Neutrophil (primary cell): ENCODE measurements around the gene PLCD1.

ENCODE experiments used
- H3K27ac ChIP-seq: fragments of 200-600 bp; sonication (generic); 2 replicates; pipeline ENCODE4 v1.5.1; 2016; ENCODE audit warnings: mild to moderate bottlenecking, moderate library complexity
- H3K27me3 ChIP-seq: fragments of 200-600 bp; sonication (generic); 2 replicates; pipeline ENCODE4 v1.6.0; 2016; ENCODE audit warnings: mild to moderate bottlenecking
- H3K36me3 ChIP-seq: fragments of 200-600 bp; sonication (generic); 2 replicates; pipeline ENCODE4 v1.5.1; 2017
- H3K4me1 ChIP-seq, 2 experiments: fragments of 200-600 bp in 1 of 2; sonication (generic) in 1 of 2; 1 replicate in 1 of 2; 2 replicates in 1 of 2; pipeline versions ENCODE4 v1.5.1 to v1.6.1; 2013 to 2016; ENCODE audit warnings: low read depth in 1 of 2, low read length in 1 of 2, mild to moderate bottlenecking in 1 of 2, moderate library complexity in 1 of 2; ENCODE audit not compliant: control insufficient read depth in 1 of 2, insufficient read depth in 1 of 2
- H3K4me3 ChIP-seq, 2 experiments: fragments of 200-600 bp in 1 of 2; sonication (generic) in 1 of 2; 1 replicate in 1 of 2; 2 replicates in 1 of 2; pipeline ENCODE4 v1.5.1; 2013 to 2016; ENCODE audit warnings: low read depth in 1 of 2, low read length in 1 of 2, mild to moderate bottlenecking in 1 of 2, moderate library complexity in 1 of 2
- H3K9me3 ChIP-seq: fragments of 200-600 bp; sonication (generic); 2 replicates; pipeline ENCODE4 v1.5.1; 2016
- CTCF ChIP-seq: fragments of 200-600 bp; sonication (generic); IDR thresholded peaks from 2 replicates; pipeline ENCODE4 v1.5.1; 2016; ENCODE audit warnings: antibody characterized with exemption

Gene PLCD1

GRCh38 chr3:38009807-38010591, 19.4 kb downstream of the PLCD1 start:
- Histone ChIP-seq H3K27me3 (no peaks in the 10 kb centered on the region), H3K36me3 (peaks cover 64% of the 10 kb centered on the region), H3K4me1 (peaks cover 15 to 16% of the 10 kb centered on the region in 2 experiments), H3K9me3 (no peaks in the 10 kb centered on the region), H3K27ac (no peak overlapping the region), H3K4me3 (no peak overlapping the region)
- TF ChIP-seq CTCF = no peak

- no peaks in the 10 kb centered on the region for H3K27me3 ChIP-seq
- peaks cover 63% of the 10 kb centered on the region for H3K36me3 ChIP-seq
Measured at GRCh38 chr3:38008971-38009580, 20.4 kb downstream of the PLCD1 start.

GRCh38 chr3:38008191-38008701, 21.2 kb downstream of the PLCD1 start:
- TF ChIP-seq CTCF = no peak
- Histone ChIP-seq H3K36me3 (peaks cover 63% of the 10 kb centered on the region), H3K4me3 (no peak overlapping the region), H3K27ac (no peak overlapping the region), H3K9me3 (no peaks in the 10 kb centered on the region), H3K27me3 (no peaks in the 10 kb centered on the region), H3K4me1 (peaks cover 12 to 14% of the 10 kb centered on the region in 2 experiments)

More at GRCh38 chr3:38008971-38009580, 20.4 kb downstream of the PLCD1 start:
- no peak overlapping the region for H3K27ac ChIP-seq
- no peaks in the 10 kb centered on the region for H3K9me3 ChIP-seq
- H3K4me1 ChIP-seq = peaks cover 11 to 14% of the 10 kb centered on the region in 2 experiments
- no peak for TF ChIP-seq CTCF
- H3K4me3 ChIP-seq = no peak overlapping the region

GRCh38 chr3:38007754-38008090, 21.7 kb downstream of the PLCD1 start:
- H3K4me1 ChIP-seq = peaks cover 12 to 14% of the 10 kb centered on the region in 2 experiments
- H3K4me3 ChIP-seq = no peak overlapping the region
- no peaks in the 10 kb centered on the region for H3K27me3 ChIP-seq
- H3K27ac ChIP-seq = no peak overlapping the region
- peaks cover 63% of the 10 kb centered on the region for H3K36me3 ChIP-seq
- no peaks in the 10 kb centered on the region for H3K9me3 ChIP-seq
- TF ChIP-seq CTCF = no peak

GRCh38 chr3:38006445-38006995, 22.9 kb downstream of the PLCD1 start:
- no peak overlapping the region for H3K27ac ChIP-seq
- TF ChIP-seq CTCF = no peak
- peaks cover 62% of the 10 kb centered on the region for H3K36me3 ChIP-seq
- H3K27me3 ChIP-seq = no peaks in the 10 kb centered on the region
- peaks cover 12 to 14% of the 10 kb centered on the region in 2 experiments for H3K4me1 ChIP-seq
- H3K4me3 ChIP-seq = no peak overlapping the region
- no peaks in the 10 kb centered on the region for H3K9me3 ChIP-seq
